CD14-positive monocyte (primary cell): Measurements from ENCODE around the gene PDE8A. TPM values are rescaled to one million over a fixed set of nuclear protein-coding genes. Genes with fewer than 3 reads are reported as not detected.
A peak's percentile ranks its signal among the peaks of the same experiment; 100 is the strongest.

Source experiments
- DNase-seq, 3 donors: peaks; one replicate each; pipeline ENCODE4 v3.0.0-alpha.2; 2011 to 2022
- H2AFZ ChIP-seq: 2 replicates; pipeline ENCODE4 v1.6.0; 2012; ENCODE audit warnings: mild to moderate bottlenecking, low read depth, low read length, inconsistent platforms; ENCODE audit not compliant: insufficient read depth, poor library complexity, severe bottlenecking
- H3K27ac ChIP-seq, 2 donors: 1 replicate in 1 of 2; 2 replicates in 1 of 2; pipeline ENCODE4 v1.5.1; 2012 to 2013; ENCODE audit warnings: low read length in 2 of 2, control low read depth in 1 of 2, inconsistent platforms in 1 of 2, low read depth in 1 of 2, mild to moderate bottlenecking in 1 of 2
- H3K27me3 ChIP-seq, 2 donors: one replicate each; pipeline versions ENCODE4 v1.6.0 to v1.6.1; 2011 to 2013; ENCODE audit warnings: low read length in 2 of 2; ENCODE audit not compliant: control insufficient read depth in 2 of 2, insufficient read depth in 2 of 2
- H3K36me3 ChIP-seq, 2 donors: replicated peaks in 1 of 2; 1 replicate in 1 of 2; 2 replicates in 1 of 2; pipeline versions ENCODE4 v1.5.1 to v1.6.1; 2012 to 2013; ENCODE audit warnings: low read length in 2 of 2, control low read depth in 1 of 2, inconsistent platforms in 1 of 2, mild to moderate bottlenecking in 1 of 2; ENCODE audit not compliant: insufficient read depth in 2 of 2, control insufficient read depth in 1 of 2
- H3K4me1 ChIP-seq, 2 donors: 1 replicate in 1 of 2; 2 replicates in 1 of 2; pipeline versions ENCODE4 v1.5.1 to v1.6.1; 2012 to 2013; ENCODE audit warnings: low read length in 2 of 2, control low read depth in 1 of 2, inconsistent platforms in 1 of 2, mild to moderate bottlenecking in 1 of 2, moderate library complexity in 1 of 2; ENCODE audit not compliant: insufficient read depth in 2 of 2, control insufficient read depth in 1 of 2
- H3K4me2 ChIP-seq: replicated peaks from 2 replicates; pipeline ENCODE3; 2012; ENCODE audit warnings: low read length, moderate library complexity, mild to moderate bottlenecking; ENCODE audit not compliant: poor library complexity, severe bottlenecking; ENCODE audit errors: extremely low read depth
- H3K4me3 ChIP-seq, 3 experiments: fragments of 200-600 bp in 1 of 3; sonication (generic) in 1 of 3; replicated peaks in 1 of 3; 1 replicate in 2 of 3; 2 replicates in 1 of 3; pipeline ENCODE4 v1.5.1; 2011 to 2013; ENCODE audit warnings: low read length in 3 of 3, mild to moderate bottlenecking in 3 of 3, control low read depth in 2 of 3, low read depth in 2 of 3, inconsistent platforms in 1 of 3, moderate library complexity in 1 of 3
- H3K79me2 ChIP-seq: 2 replicates; pipeline ENCODE4 v1.6.0; 2012; ENCODE audit warnings: mild to moderate bottlenecking, control low read depth, inconsistent platforms, low read length, moderate library complexity; ENCODE audit not compliant: insufficient read depth
- H3K9ac ChIP-seq: 2 replicates; pipeline ENCODE4 v1.6.0; 2017; ENCODE audit warnings: low read length, mild to moderate bottlenecking; ENCODE audit not compliant: insufficient read depth, poor library complexity, severe bottlenecking
- H3K9me3 ChIP-seq, 2 donors: replicated peaks in 1 of 2; 1 replicate in 1 of 2; 2 replicates in 1 of 2; pipeline versions ENCODE4 v1.5.1 to v1.6.1; 2012 to 2013; ENCODE audit warnings: low read length in 2 of 2, control low read depth in 1 of 2; ENCODE audit not compliant: control insufficient read depth in 1 of 2, insufficient read depth in 1 of 2
- H4K20me1 ChIP-seq: 2 replicates; pipeline ENCODE4 v1.6.0; 2012; ENCODE audit warnings: mild to moderate bottlenecking, low read length, control low read depth, moderate library complexity; ENCODE audit not compliant: insufficient read depth
- H3K27ac Mint-ChIP-seq, 7 donors: one replicate each; pipeline ENCODE4 v1.8.0; 2020; ENCODE audit warnings: mild to moderate bottlenecking in 7 of 7, mixed read lengths in 7 of 7, moderate library complexity in 6 of 7, inconsistent platforms in 2 of 7
- H3K27me3 Mint-ChIP-seq, 3 donors: one replicate each; pipeline ENCODE4 v1.8.0; 2021 to 2022; ENCODE audit warnings: low read depth in 3 of 3, mild to moderate bottlenecking in 3 of 3, mixed read lengths in 3 of 3, moderate library complexity in 3 of 3, inconsistent platforms in 1 of 3
- H3K36me3 Mint-ChIP-seq, 2 donors: one replicate each; pipeline ENCODE4 v1.8.0; 2020; ENCODE audit warnings: mixed read lengths in 2 of 2, inconsistent platforms in 1 of 2, mild to moderate bottlenecking in 1 of 2
- H3K4me1 Mint-ChIP-seq: one replicate; pipeline ENCODE4 v1.8.0; 2020; ENCODE audit warnings: mild to moderate bottlenecking, mixed read lengths
- H3K4me3 Mint-ChIP-seq, 2 donors: one replicate each; pipeline ENCODE4 v1.8.0; 2020; ENCODE audit warnings: mild to moderate bottlenecking in 2 of 2, mixed read lengths in 2 of 2, moderate library complexity in 1 of 2
- H3K9me3 Mint-ChIP-seq, 7 donors: one replicate each; pipeline ENCODE4 v1.8.0; 2020 to 2022; ENCODE audit warnings: mixed read lengths in 7 of 7, mild to moderate bottlenecking in 6 of 7, moderate library complexity in 6 of 7, inconsistent platforms in 2 of 7
- CTCF ChIP-seq: fragments of 200-600 bp; IDR thresholded peaks from one replicate; pipeline ENCODE4 v1.8.0; 2022; ENCODE audit warnings: antibody characterized with exemption, mild to moderate bottlenecking
- WGBS: methylation state at CpG from one replicate; pipeline ENCODE4 v1.1.5; 2013; ENCODE audit warnings: missing lambda C conversion rate; ENCODE audit not compliant: insufficient coverage; 5-methylcytosine and 5-hydroxymethylcytosine counted together
- intact Hi-C, 2 donors: fragments of 100-400 bp; cut with micrococcal nuclease; formaldehyde crosslinking; loops; one replicate each; pipeline versions ENCODE4 v1.15.0 to v1.15.1; 2023
- polyA plus RNA-seq, 3 donors: library from polyadenylated mRNA; depleted of rRNA in 1 of 3; unstranded in 2 of 3; stranded (reverse) in 1 of 3; fragments of 300-500 nt in 2 of 3; fragments of >200 nt in 1 of 3; fragmentation: Illumina TruSeq in 2 of 3; gene quantifications; 1 replicate in 2 of 3; 2 replicates in 1 of 3; pipeline ENCODE4 v1.2.3, GENCODE V29; 2012 to 2021

The PDE8A gene
- polyA plus RNA-seq, 3 donors, result 2.8 to 33.4 (median 4.9) TPM

DNA sequence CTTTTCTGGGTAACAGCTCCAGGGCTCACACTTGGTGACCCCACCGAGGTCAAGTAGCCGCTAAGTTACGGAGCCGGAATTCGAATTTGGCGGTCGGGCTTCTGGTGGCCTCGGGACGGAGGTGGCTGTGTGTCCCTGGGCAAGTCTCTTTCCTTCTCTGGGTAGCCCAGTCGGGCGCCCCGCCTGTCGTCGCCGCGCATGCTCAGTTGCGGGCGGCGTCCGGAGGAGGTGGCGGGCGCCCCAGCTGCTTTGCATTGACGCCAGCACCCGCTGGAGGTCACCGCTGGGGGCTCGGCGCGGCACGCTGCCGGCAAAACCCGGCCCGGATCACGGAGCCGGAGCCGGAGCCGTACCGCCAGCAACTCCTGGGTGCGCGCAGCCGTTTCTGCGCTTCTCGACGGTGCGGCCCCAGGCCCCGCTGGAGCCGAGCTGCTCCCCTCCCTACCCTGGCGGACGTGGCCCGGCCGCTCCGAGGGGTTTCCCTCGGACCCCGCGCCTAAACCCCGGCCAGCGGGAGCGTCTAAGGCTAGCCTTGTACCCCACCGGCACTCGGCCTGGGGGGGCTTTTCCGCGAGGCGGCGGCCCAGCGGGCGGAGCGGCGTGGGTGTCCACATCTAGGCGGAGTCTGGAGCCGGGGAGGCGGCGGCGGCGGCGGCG is 474 bp upstream of the PDE8A start:
- Mint-ChIP-seq H3K4me3 (peak overlapping the region; percentile 95), H3K36me3 (peaks cover 0 to 3% of the 10 kb centered on the region in 2 donors), H3K27me3 (peaks cover 14 to 24% (median 15%) of the 10 kb centered on the region in 3 donors), H3K4me1 (peaks cover 39% of the 10 kb centered on the region), H3K9me3 (no peaks in the 10 kb centered on the region), H3K27ac (peak overlapping the region; percentile 93 to 98 (median 97))
- H3K4me2 ChIP-seq, result peak overlapping the region; percentile 85
- WGBS, result under 1% methylated on average over 71 of the region's 75 CpGs
- H3K4me3 ChIP-seq, result peak overlapping the region; percentile 87 to 97 (median 96)
- peak overlapping the region; percentile 88 for H3K9ac ChIP-seq
- H3K27me3 ChIP-seq, result peaks cover 0 to 9% of the 10 kb centered on the region in 2 donors
- H3K4me1 ChIP-seq, result peaks cover 22 to 26% of the 10 kb centered on the region in 2 donors
- no peaks in the 10 kb centered on the region for H3K36me3 ChIP-seq
- H3K9me3 ChIP-seq, result no peaks in the 10 kb centered on the region
- intact Hi-C loops, result loop anchor here in 1 of 2 donors (5.0 to 10.0 kb wide), 2 partner anchors 61 to 266 kb away; partner anchors contain the start of gene SEC11A
- no peak for TF ChIP-seq CTCF
- DNase-seq, result peak; percentile 93 to 96 (median 95)
- H3K79me2 ChIP-seq, result peaks cover 34% of the 10 kb centered on the region
- H4K20me1 ChIP-seq, result peaks cover 34% of the 10 kb centered on the region
- H2AFZ ChIP-seq, result peak overlapping the region; percentile 92
- H3K27ac ChIP-seq, result peak overlapping the region; percentile 92 to 94

DNA sequence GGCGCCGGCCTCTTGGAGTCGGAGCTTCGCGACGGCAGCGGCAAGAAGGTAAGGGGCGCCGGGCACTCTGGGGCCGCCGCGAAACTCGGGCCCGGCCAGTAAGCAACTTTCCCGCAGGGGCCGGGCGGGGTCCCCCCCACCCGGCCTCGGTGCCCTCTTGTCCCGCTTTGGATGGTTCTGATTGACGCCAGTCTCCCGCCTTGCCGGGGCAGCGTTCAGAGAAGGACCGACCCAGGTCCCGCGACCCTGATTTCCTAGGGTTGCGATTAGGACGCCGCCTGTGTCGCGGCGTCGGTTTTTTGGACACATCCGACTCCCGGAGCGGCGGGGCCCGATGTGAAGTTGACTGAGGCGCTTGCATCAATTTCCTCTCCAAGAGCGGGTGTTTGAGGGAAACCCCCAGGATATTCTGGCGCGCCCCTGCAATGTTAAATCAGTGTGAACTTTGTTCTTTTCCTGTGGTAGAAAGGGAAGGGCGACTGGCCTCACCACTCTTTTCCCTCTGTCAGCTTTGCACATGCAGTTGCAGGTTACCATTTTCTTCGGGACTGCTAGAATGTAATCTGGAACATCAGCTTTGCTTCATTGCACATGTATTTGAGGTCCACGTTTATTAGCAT is 755 bp downstream of the PDE8A start:
- Mint-ChIP-seq H3K4me1 (peaks cover 43% of the 10 kb centered on the region), H3K27ac (peak overlapping the region; percentile 79 to 95 (median 89)), H3K9me3 (no peaks in the 10 kb centered on the region), H3K36me3 (peaks cover 0 to 5% of the 10 kb centered on the region in 2 donors), H3K4me3 (peak overlapping the region; percentile 97 to 99), H3K27me3 (peaks cover 14 to 24% (median 15%) of the 10 kb centered on the region in 3 donors)
- Histone ChIP-seq H3K36me3 (no peaks in the 10 kb centered on the region), H2AFZ (peak overlapping the region; percentile 92), H4K20me1 (peaks cover 46% of the 10 kb centered on the region), H3K4me3 (peak overlapping the region; percentile 70 to 97 (median 87)), H3K9ac (peak overlapping the region; percentile 88), H3K79me2 (peaks cover 46% of the 10 kb centered on the region), H3K4me1 (peaks cover 22 to 26% of the 10 kb centered on the region in 2 donors), H3K4me2 (peak overlapping the region; percentile 85), H3K27ac (peak overlapping the region; percentile 39 to 45), H3K9me3 (no peaks in the 10 kb centered on the region), H3K27me3 (peaks cover 0 to 9% of the 10 kb centered on the region in 2 donors)
- DNase-seq, result peak; percentile 34 to 79 (median 44)
- under 1% methylated on average over 40 of the region's 46 CpGs for WGBS
- intact Hi-C loops, result loop anchor here in 1 of 2 donors (5.0 to 10.0 kb wide), 2 partner anchors 60 to 268 kb away; partner anchors contain the start of gene SEC11A
- no peak for TF ChIP-seq CTCF
